ENCODE measurements around the gene SMCR8. TPM values are rescaled to one million over a fixed set of nuclear protein-coding genes. Genes with fewer than 3 reads are reported as not detected.

The SMCR8 gene
- polyA plus RNA-seq, 3 donors = 2.4 to 24.4 (median 5.3) TPM

GRCh38 chr17:18339933-18340332, 24.8 kb downstream of the SMCR8 start:
- WGBS (ENCODE audit: insufficient coverage) = 99% methylated on average over 8 of the region's 13 CpGs
- Mint-ChIP-seq H3K4me3 (no peak overlapping the region), H3K4me1 (no peaks in the 10 kb centered on the region), H3K36me3 (peaks cover 36 to 69% of the 10 kb centered on the region in 2 donors), H3K27ac (no peak overlapping the region), H3K9me3 (peaks cover 0 to 6% (median 0%) of the 10 kb centered on the region in 7 donors), H3K27me3 (ENCODE audit: low read depth in 3 of 3) (no peaks in the 10 kb centered on the region)
- Histone ChIP-seq H3K9me3 (replicated peaks in 1 of 2; ENCODE audit: control insufficient read depth in 1 of 2, insufficient read depth in 1 of 2, low read length in 2 of 2) (no peaks in the 10 kb centered on the region), H3K79me2 (ENCODE audit: insufficient read depth, low read length) (no peaks in the 10 kb centered on the region), H4K20me1 (ENCODE audit: insufficient read depth, low read length) (no peaks in the 10 kb centered on the region), H3K27me3 (ENCODE audit: control insufficient read depth in 2 of 2, insufficient read depth in 2 of 2, low read length in 2 of 2) (no peaks in the 10 kb centered on the region), H2AFZ (ENCODE audit: insufficient read depth, low read depth, low read length, poor library complexity, severe bottlenecking) (no peak overlapping the region), H3K4me1 (ENCODE audit: control insufficient read depth in 1 of 2, insufficient read depth in 2 of 2, low read length in 2 of 2) (no peaks in the 10 kb centered on the region), H3K36me3 (replicated peaks in 1 of 2; ENCODE audit: control insufficient read depth in 1 of 2, insufficient read depth in 2 of 2, low read length in 2 of 2) (peaks cover 22 to 24% of the 10 kb centered on the region in 2 donors), H3K27ac (ENCODE audit: low read depth in 1 of 2, low read length in 2 of 2) (no peak overlapping the region), H3K9ac (ENCODE audit: insufficient read depth, low read length, poor library complexity, severe bottlenecking) (no peak overlapping the region), H3K4me2 (replicated peaks; ENCODE audit: extremely low read depth, low read length, poor library complexity, severe bottlenecking) (no peak overlapping the region), H3K4me3 (replicated peaks in 1 of 3; ENCODE audit: low read depth in 2 of 3, low read length in 3 of 3) (no peak overlapping the region)
- intact Hi-C loops (cut with micrococcal nuclease) = no loop called here
- TF ChIP-seq CTCF (IDR thresholded peaks at IDR 0.05) = no peak
- no peak for DNase-seq

GRCh38 chr17:18344021-18344420, 28.9 kb downstream of the SMCR8 start:
- no peak overlapping the region for H3K4me2 ChIP-seq (replicated peaks; ENCODE audit: extremely low read depth, low read length, poor library complexity, severe bottlenecking)
- H3K4me1 ChIP-seq (ENCODE audit: control insufficient read depth in 1 of 2, insufficient read depth in 2 of 2, low read length in 2 of 2) = no peaks in the 10 kb centered on the region
- no peaks in the 10 kb centered on the region for H3K79me2 ChIP-seq (ENCODE audit: insufficient read depth, low read length)
- no peaks in the 10 kb centered on the region for H3K27me3 ChIP-seq (ENCODE audit: control insufficient read depth in 2 of 2, insufficient read depth in 2 of 2, low read length in 2 of 2)
- H2AFZ ChIP-seq (ENCODE audit: insufficient read depth, low read depth, low read length, poor library complexity, severe bottlenecking) = no peak overlapping the region
- H3K27me3 Mint-ChIP-seq (ENCODE audit: low read depth in 3 of 3) = peaks cover 0 to 4% (median 0%) of the 10 kb centered on the region in 3 donors
- no peaks in the 10 kb centered on the region for H3K9me3 ChIP-seq (replicated peaks in 1 of 2; ENCODE audit: control insufficient read depth in 1 of 2, insufficient read depth in 1 of 2, low read length in 2 of 2)
- H3K4me1 Mint-ChIP-seq = no peaks in the 10 kb centered on the region
- no peak for TF ChIP-seq CTCF (IDR thresholded peaks at IDR 0.05)
- no peak overlapping the region for H3K4me3 ChIP-seq (replicated peaks in 1 of 3; ENCODE audit: low read depth in 2 of 3, low read length in 3 of 3)
- intact Hi-C loops (cut with micrococcal nuclease) = no loop called here
- H3K9ac ChIP-seq (ENCODE audit: insufficient read depth, low read length, poor library complexity, severe bottlenecking) = no peak overlapping the region
- H3K36me3 ChIP-seq (replicated peaks in 1 of 2; ENCODE audit: control insufficient read depth in 1 of 2, insufficient read depth in 2 of 2, low read length in 2 of 2) = peaks cover 32 to 35% of the 10 kb centered on the region in 2 donors
- WGBS (ENCODE audit: insufficient coverage) = 100% methylated on average over 2 of the region's 5 CpGs
- H3K9me3 Mint-ChIP-seq = peaks cover 0 to 4% (median 0%) of the 10 kb centered on the region in 7 donors
- no peak overlapping the region for H3K27ac ChIP-seq (ENCODE audit: low read depth in 1 of 2, low read length in 2 of 2)
- H3K27ac Mint-ChIP-seq = peak overlapping the region in 1 of 7 donors; percentile 35
- H3K4me3 Mint-ChIP-seq = no peak overlapping the region
- no peak for DNase-seq
- H3K36me3 Mint-ChIP-seq = peaks cover 47 to 69% of the 10 kb centered on the region in 2 donors
- H4K20me1 ChIP-seq (ENCODE audit: insufficient read depth, low read length) = no peaks in the 10 kb centered on the region

Measured in CD14-positive monocyte (primary cell).